Dermis microvascular lymphatic vessel endothelial cell (primary cell): ENCODE measurements around the gene MARCHF7. TPM values are rescaled to one million over a fixed set of nuclear protein-coding genes. Genes with fewer than 3 reads are reported as not detected.

Experiments
- DNase-seq, 2 donors: peaks; one replicate each; pipeline versions ENCODE4 v3.0.0 to v3.0.0-alpha.2; 2010; ENCODE audit warnings: low read depth in 2 of 2
- total RNA-seq: library from RNA; depleted of rRNA; stranded (reverse); fragments of >200 nt; gene quantifications from 2 replicates; pipeline ENCODE4 v1.2.1, GENCODE V29; 2014

Gene MARCHF7
- total RNA-seq, 1 donor from 2014 or later, result 63.8 TPM

GRCh38 chr2:159759577-159759976, 47.3 kb downstream of the MARCHF7 start:
- no peak for DNase-seq

DNA sequence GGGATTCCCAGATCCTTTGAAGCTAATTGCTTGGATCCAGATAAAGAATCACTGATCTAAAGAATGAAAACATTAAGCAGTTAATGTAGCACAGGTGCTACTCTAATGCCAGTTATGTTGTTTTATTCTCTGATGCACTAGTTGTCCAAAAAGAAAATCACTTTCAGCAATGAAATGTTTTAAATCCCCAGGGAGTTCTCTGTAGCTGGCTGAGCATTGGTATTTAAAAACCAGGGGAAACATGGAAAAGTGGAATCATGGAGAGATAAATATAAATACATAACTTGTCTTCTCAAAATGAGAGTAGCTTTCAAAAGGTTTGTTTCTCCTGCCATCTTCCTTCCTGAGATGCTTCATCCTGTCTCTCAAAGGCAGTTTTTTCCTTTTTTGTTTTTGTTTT, 48.0 kb downstream of the MARCHF7 start:
- DNase-seq, result no peak

DNA sequence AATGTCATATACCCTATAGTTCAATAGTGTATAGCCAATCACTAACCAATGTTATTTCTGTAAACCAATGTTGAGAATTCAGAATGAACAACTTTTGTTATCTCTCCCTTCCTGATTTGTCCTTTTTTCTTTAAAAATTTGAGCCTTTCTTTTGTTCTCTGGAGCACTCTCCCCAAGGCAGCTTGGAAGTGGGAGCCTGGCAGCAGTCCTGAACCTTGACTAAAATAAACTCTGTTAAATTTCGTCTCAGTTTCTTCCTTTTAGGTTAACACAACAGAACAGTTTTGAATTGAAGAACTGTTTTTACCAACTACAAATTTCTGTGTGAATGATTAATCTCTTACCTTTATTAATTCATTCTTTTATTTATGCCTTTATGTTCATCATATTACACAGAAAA, 49.8 kb downstream of the MARCHF7 start:
- no peak for DNase-seq

Other genes with a start within 250 kb of the MARCHF7 start
- gene BAZ2B, start 96.0 kb upstream of the MARCHF7 start, total RNA-seq, result 46.0 and 64.1 TPM in 2 replicates
- gene CD302, start 85.7 kb downstream of the MARCHF7 start, total RNA-seq, result 5.6 and 14.4 TPM in 2 replicates
- gene LY75, start 192.2 kb downstream of the MARCHF7 start, total RNA-seq, result 7.6 and 12.7 TPM in 2 replicates